Thyroid gland (tissue), 4 donors: ENCODE measurements around the gene COL21A1.

Experiments
- POLR2A ChIP-seq, 2 donors: fragments of 450-650 bp; IDR thresholded peaks; one replicate each; pipeline ENCODE4 v1.6.1; 2017; ENCODE audit warnings: antibody characterized with exemption in 2 of 2, mild to moderate bottlenecking in 2 of 2, moderate library complexity in 1 of 2
- TF ChIP-seq, protein P1 (sequence below), 6 experiments: fragments of 200-600 bp in 3 of 6; fragments of 450-650 bp in 3 of 6; sonication (generic) in 3 of 6; IDR thresholded peaks; one replicate each; pipeline ENCODE4 v1.5.1; 2016 to 2019; ENCODE audit warnings: antibody characterized with exemption in 6 of 6, mild to moderate bottlenecking in 2 of 6, inconsistent platforms in 1 of 6, moderate library complexity in 1 of 6

DNA sequence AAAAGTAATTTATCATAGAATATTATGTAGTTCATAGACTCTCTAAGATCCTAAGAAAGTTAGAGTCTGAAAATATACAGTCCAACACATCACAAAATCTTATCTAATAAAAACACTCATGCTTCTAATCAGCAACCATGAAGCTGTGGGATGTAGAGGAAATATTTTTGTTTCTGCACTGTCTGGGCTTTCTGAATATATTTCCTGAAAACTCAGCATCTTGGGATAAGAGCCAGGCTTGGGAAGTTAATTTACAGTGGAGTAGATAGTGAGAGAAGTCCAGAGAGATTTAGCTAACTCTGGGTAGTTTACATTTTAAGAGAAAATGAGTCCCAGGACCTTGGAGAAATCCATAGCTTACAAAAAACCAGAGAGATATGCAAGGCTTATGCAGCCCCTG lies 221.6 kb downstream of the COL21A1 start:
- TF ChIP-seq, protein P1, sequence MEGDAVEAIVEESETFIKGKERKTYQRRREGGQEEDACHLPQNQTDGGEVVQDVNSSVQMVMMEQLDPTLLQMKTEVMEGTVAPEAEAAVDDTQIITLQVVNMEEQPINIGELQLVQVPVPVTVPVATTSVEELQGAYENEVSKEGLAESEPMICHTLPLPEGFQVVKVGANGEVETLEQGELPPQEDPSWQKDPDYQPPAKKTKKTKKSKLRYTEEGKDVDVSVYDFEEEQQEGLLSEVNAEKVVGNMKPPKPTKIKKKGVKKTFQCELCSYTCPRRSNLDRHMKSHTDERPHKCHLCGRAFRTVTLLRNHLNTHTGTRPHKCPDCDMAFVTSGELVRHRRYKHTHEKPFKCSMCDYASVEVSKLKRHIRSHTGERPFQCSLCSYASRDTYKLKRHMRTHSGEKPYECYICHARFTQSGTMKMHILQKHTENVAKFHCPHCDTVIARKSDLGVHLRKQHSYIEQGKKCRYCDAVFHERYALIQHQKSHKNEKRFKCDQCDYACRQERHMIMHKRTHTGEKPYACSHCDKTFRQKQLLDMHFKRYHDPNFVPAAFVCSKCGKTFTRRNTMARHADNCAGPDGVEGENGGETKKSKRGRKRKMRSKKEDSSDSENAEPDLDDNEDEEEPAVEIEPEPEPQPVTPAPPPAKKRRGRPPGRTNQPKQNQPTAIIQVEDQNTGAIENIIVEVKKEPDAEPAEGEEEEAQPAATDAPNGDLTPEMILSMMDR (IDR thresholded peaks at IDR 0.05), result no peak
- no peak for TF ChIP-seq POLR2A (IDR thresholded peaks at IDR 0.05)
